GM19035 (cell line): ENCODE measurements around the gene APOOL.
"Not testable (repeated sequence)": the region's sequence is repeated elsewhere in the genome, so short reads cannot be mapped to it uniquely, and the experiment has no call there.

Experiments used
- ATAC-seq: cut with Tn5 transposase; IDR thresholded peaks from one replicate; pipeline ENCODE4 v1.9.1; 2021; ENCODE audit not compliant: unreplicated experiment

APOOL gene, protein sequence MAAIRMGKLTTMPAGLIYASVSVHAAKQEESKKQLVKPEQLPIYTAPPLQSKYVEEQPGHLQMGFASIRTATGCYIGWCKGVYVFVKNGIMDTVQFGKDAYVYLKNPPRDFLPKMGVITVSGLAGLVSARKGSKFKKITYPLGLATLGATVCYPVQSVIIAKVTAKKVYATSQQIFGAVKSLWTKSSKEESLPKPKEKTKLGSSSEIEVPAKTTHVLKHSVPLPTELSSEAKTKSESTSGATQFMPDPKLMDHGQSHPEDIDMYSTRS

DNA sequence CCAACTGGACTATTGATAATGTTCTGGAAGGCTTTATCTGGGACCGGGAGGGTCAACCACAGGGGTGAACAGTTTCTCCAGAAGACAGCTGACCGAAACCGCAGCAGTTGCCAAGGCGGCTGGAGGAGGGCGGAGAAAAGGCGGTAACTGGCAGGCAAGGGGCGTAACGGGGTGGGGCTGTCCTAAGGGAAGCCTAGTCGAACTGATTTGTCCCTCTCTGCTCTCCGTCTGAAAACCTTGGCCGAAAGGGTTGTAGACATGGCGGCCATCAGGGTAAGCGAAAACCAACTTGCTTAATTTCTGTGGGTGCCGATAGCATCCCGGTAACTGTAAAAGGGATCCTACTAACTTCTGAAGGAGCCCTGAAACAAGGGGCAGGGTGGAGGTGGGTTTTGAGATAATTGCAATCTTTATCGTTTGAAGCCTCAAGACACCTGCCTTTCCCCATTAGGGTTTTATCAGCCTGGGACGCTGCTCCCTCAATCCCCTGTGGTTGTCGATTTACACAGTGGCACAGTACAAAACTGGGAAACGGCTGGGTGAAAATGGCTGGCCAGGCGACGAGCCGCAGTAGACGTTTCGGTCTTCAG lies at the start of gene APOOL:
Gene APOOL, plus strand, starts transcription at position 223 of the 590 bp plus-strand sequence. Its CDS starts 36 bp downstream, at position 259.
- peak; percentile 98 for ATAC-seq

DNA sequence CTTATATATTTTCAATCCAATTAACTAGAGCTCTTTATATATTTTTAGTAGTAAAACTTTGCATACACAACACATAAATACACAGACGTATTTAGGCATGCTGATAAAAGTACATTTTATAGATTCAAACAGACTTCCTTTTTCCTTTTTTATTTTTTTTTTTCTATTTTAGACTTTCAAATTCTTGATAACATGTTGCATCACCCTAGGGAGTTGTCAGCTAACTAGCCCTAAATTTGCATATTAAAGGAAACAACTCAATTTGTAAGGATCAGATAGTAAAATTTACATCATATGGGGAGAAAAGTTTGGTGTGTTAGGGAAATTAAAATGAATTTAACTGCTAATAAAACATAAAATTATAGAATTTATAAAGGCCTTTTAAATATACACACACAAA lies 47.4 kb upstream of the APOOL start:
- no peak for ATAC-seq

DNA sequence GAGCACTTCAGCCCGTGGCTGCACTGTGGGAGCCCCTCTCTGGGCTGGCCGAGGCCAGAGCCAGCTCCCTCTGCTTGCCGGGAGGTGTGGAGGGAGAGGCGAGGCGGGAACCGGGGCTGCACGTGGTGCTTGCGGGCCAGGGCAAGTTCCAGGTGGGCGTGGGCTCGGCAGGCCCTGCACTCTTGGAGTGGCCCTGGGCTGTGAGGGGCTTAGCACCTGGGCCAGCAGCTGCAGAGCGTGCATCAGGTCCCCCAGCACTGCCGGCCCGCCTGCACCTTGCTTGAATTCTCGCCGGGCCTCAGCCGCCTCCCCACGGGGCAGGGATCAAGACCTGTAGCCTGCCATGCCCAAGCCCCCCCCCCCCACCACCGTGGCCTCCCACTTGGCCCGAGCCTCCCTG lies 28.9 kb upstream of the APOOL start:
- no peak for ATAC-seq

DNA sequence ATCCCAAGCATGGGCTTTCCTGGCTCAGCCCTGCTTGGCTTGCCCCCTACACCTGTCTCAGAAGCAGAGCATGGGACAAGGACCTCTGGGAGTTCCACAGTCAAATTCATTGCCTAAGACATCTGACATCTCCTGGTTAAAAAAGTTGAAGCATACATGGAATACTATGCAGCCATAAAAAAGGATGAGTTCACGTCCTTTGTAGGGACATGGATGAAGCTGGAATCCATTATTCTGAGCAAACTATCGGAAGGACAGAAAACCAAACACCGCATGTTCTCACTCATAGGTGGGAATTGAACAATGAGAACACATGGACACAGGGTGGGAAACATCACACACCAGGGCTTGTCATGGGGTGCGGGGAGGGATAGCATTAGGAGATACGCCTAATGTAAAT lies 11.9 kb upstream of the APOOL start:
- not testable (repeated sequence) for ATAC-seq

DNA sequence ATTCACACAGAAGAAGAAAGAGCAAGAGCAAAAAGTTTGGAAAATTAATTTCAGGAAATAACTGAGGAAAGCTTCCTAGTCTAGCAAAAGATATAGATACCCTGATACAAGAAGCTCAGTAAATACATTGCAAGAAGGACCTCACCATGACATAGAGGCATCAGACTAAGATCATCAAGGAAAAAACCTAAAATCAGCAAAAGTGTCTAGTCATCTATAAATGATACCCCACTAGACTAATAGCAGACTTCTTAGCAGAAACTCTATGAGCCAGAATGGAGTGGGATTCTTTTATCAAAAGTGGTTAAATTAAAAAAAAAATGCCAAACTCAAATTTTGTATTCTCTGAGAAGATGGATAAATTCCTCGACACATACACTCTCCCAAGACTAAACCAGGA lies 10.5 kb upstream of the APOOL start:
- ATAC-seq = no peak

DNA sequence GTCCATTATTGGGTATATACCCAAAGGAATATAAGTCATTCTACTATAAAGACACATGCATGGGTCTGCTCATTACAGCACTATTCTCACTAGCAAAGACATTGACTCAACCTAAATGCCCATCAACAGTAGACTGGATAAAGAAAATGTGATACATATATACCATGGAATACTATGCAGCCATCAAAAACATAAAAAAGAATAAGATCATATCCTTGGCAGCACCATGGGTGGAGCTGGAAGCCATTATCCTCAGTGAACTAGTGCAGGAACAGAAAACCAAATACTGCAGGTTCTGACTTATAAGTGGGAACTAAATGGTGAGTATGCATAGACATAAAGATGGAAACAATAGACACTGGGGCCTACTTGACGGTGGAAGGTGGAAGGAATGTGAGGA lies 2.3 kb upstream of the APOOL start:
- ATAC-seq = no peak

DNA sequence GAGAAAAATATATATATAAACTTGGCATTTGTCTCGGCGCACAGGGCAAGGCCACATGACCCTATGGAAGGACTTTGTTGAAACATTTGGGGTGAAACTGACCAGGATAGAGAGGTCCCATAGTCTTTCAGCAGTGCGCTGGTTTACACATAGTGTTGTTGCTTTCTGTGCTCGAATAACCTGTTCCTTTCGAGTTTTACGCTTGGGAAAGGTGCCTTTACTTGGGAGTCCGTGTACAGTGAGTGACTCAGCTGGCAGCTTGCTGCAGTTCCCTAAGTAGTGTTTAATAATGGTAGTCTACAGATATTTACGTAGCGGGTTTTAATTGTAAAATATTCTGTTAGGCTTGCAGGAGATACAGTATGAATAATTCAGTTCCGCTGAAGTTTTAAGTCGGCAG lies 578 bp downstream of the APOOL start:
- no peak for ATAC-seq

DNA sequence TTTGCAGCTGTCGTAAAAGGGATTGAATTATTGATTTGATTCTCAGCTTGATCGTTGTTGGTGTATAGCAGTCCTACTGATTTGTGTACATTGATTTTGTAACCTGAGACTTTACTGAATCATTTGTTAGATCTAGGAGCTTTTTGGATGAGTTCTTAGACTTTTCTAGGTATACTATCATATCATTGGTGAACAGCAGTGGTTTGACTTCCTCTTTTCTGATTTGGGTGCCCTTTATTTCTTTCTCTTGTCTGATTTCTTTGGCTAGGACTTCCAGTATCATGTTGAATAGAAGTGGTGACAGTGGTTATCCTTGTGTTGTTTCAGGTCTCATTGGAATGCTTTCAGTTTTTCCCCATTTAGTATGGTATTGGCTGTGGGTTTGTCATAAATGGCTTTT lies 8.4 kb downstream of the APOOL start:
- no peak for ATAC-seq

DNA sequence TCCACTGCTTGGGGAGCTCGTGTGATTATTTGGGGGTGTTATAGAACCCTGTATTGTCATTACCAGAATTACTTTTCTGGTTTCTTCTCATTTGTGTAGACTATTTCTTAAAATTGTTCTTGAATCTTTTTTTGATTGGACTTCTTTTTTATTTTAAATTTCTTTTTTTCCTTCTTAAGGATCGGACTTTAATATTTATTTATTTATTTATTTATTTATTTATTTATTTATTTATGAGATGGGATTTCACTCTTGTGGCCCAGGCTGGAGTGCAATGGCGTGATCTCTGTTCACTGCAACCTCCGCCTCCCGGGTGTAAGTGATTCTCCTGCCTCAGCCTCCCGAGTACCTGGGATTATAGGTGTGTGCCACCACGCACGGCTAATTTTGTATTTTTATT lies 11.7 kb downstream of the APOOL start:
- not testable (repeated sequence) for ATAC-seq

DNA sequence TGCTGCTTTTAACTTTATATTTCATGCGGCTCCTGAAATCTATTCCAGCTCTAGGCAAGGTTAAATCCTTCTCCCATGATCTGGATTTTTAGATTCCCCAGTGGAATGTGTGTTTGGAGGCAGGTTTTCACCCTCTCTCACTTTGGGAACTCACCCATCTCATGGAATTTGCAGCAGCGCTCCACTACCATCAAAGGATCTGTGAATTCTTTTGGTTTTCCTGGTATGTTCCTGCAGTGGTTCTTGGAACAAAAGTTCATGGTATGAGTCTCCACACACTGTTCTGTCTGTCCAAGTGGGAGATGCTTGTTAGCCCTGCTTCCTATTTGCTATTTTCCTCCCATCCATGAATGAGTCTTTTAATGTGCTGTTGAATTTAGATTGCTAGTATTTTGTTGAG lies 14.0 kb downstream of the APOOL start:
- no peak for ATAC-seq

DNA sequence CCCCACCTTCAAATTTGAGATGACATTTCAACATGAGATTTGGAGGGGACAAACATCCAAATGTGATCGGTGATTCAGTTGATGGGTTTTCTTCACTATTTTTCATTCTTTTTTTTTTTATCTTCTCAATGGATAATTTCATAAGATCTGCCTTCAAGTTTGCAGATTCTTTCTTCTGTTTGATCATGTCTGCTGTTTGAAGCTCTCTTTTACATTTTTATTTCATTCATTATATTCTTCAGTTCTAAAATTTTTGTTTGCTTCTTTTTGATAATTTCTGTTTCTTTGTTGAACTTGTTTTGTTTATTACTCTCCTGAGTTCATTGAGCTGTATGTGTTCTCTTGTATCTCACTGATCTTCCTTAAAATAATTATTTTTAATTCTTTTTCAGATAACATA lies 14.8 kb downstream of the APOOL start:
- ATAC-seq = no peak

DNA sequence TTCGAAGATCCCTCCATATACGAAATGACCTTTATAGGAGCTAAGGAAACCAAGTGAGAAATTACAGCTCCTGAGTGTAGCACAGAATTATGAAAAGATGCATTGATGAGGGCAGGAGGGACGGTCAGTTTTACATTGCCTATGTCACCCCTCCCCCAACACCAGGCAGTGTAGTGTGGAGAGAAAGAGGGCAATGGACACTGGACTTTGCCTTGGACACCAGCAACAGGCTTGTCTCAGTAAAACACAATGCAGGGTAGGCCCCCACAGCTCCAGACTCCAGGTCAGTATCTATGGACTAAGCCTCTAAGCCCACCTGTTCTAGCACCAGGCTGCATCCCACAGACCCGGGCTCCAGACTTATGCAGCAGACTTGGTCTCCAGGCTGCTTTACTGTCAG lies 16.5 kb downstream of the APOOL start:
- no peak for ATAC-seq

DNA sequence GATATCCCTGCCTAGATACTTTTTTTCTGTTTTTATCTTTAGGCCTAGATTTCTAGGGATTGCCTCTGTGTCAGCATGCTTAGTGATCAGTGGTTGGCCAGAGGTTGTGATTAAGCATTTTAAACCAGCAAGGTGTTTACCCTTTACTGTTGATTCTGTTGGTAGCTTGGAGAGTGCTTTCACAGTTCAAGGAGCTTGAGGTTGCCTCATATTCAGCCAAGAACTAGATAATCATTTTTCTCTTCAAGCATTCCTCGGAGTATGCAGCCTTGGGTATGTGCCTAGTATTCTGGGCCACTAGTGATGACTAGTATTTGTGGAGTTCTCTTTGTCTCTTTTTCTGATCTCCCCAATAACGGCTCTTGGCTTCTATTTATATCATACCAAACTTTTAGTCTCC lies 20.4 kb downstream of the APOOL start:
- no peak for ATAC-seq

DNA sequence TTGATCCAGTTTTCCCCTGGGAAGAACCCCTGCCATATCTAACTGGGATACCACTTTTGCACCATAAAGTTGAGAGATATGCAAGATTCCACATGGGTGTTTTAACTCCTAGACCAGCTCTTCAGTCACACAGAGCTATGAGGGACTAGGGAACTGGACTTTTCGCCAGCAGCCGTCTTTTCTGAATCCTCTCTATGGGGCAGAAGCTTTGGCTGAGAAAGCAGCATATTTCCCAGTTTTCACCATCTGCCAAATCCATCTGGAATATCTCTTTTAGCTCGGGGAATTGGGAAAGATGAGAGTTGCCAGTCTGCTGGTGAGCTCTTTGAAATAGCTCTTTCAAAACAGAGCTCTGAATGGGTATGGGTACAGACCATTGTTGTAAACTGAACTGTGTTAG lies 20.9 kb downstream of the APOOL start:
- no peak for ATAC-seq

DNA sequence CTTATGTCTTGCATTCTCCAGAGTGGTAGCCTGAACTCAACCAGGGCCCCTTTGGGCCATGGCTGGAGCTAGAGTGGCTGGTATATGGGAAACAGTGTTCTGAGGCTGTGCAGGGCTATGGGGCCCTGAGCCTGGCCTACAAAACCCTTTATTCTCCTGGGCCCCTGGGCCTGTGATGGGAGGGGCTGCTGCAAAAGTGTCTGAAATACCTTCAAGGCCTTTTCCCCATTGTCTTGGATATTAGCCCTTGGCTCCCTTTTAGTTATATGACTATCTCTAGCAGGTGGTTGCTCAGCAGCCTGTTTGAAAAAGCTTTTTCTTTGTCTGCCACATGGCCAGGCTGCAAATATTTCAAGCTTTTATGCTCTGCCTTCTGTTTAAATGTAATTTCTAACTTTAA lies 22.5 kb downstream of the APOOL start:
- ATAC-seq = no peak

DNA sequence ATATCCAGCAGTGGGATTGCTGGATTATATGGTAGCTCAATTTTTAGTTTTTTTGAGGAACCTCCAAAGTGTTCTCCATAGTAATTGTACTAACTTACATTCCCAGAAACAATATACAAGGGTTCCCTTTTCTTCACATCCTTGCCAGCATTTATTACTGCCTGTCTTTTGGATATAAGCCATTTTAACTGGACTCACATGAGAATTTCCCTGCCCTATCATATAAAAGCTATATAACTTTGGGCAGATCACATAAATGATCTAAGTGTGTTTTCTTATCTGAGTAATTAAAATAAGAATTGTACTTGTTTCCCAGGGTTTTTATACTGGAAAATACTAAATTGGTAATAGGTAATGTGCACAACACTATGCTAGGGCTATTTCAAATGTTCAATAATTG lies 25.4 kb downstream of the APOOL start:
- no peak for ATAC-seq

DNA sequence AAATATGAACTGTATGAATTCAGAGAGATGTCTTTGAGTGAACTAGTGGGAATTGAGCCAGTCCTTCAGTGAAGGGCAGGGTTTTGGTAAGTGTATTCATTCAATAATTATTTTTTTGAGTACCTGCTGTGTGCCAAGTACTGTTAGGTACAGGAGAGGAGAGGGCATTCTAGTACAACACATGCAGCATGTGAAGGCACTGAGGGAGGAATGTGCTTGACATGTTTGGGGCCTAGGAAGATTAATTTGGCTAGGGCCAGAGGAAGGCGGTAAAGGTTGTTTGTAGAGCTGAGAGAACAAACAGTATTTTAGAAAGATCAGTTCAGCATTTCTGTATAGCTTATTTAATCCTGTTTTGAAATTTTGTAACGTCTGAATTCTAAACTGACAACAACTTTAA lies 27.8 kb downstream of the APOOL start:
- ATAC-seq = no peak

DNA sequence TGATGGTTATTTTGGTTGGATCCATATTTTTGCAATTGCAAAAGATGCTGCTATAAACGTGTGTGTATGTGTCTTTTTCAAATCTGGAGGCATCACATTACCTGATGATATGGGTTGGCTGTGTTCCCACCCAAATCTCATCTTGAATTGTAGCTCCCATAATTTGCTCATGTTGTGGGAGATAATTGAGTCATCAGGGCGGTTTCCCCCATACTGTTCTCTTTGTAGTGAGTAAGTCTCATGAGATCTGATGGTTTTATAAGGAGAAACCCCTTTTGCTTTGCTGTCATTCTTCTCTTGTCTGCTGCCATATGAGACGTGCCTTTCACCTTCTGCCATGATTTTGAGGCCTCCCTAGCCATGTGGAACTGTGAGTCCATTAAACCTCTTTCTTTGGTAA lies 33.4 kb downstream of the APOOL start:
- ATAC-seq = no peak

DNA sequence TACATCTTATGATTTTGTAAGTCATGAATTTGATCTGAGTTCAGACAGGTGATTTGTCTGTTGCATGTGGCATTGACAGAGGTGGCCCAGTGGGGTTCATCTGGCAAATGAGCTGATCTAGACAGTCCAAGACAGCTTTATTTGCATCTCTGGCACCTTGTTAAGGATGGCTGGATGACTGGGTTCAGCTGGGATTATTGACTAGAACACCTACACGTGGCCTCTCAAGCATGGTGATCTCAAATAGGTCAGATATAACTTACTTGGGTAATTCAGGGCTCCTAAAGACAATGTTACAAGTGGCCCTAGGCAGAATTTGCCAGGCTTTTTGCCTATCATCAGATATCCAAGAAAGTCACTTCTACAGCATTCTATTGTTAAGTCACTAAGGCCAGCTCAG lies 48.0 kb downstream of the APOOL start:
- ATAC-seq = no peak

DNA sequence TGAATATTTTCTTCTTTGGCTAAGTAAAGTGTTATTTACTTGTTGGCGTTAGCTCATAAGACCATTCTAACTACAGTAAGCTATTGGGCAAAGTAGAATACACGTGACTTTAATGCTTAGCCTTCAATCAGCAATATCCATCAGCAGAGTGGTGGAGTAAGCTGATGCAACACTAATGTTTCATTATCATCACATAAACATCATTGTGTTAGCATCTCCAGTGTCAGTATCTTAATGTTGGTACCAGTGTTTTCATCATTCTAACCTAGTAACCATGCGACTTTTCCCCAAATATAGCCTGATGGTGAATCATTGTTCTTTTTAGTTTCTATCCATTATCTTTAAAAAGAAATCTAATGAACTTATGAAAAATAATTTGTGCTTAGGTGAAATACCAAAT lies 48.5 kb downstream of the APOOL start:
- no peak for ATAC-seq

DNA sequence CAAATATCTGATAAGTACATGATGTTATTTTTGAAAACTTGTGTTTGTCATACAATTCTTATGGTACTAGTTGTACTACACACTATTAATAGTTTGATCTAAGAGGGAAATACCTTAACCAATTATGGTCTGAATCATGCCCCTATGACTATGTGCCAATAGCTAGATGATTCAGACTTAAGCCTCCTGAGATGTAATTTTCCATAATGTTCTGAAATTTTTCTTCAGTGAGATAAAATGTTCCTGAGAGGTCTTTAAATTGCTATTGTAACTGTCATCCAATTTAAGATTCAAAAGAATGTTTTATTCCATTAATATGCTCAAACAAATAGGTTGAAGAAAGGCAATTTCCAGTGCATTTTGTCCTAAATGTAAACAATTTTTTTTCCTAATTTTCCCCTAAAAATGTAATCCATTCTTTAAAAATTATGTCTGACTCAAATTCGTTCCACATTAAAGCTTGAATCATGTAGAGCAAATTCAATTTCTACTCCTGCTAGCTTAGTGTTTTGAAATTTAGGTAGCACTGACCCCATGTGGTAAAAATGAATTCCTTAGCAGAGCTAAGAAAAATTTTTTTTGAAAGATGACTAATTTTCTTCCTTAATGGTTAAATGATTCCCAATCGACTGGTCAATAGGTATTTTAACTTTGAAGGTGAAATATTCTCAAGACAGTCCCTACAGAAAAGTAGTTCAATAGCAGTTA lies 49.1 kb downstream of the APOOL start:
- no peak for ATAC-seq

DNA sequence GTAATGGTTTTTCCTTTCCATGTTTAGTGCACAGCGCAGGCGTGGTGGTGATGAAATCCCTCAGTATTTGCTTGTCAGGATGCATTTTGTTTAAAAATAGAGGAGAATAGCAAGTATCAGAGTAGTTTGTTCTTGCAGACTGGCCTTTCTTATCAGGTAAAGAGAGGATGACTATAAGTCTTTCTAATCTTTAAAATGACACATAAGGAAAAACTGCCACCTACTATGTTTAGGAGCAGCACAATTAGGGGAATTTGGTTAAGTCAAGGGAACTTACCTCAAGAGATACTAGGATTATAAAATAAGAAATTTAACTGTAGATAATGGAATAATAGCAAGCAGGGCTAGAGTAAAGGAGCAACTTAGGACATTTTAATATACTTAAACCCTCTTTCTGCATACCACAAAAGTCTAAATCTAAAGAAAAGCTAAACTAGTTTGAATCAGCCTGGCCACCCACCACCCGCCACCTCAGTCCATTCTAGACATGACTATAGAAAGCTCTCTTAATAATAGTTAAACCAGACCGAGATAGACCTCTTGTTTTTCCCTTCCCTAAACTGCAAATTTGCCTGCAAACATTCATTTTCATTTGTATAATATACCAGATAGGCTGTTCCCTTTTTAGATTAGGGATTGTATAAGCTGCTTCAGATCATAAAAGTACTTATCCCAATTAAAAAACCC lies 62.0 kb downstream of the APOOL start:
- ATAC-seq = no peak
